ENCODE results near the gene KRTAP16-1. TPM values are rescaled to one million over a fixed set of nuclear protein-coding genes. Genes with fewer than 3 reads are reported as not detected.

KRTAP16-1 gene
- total RNA-seq, 1 donor from 2014 or later: not detected

DNA sequence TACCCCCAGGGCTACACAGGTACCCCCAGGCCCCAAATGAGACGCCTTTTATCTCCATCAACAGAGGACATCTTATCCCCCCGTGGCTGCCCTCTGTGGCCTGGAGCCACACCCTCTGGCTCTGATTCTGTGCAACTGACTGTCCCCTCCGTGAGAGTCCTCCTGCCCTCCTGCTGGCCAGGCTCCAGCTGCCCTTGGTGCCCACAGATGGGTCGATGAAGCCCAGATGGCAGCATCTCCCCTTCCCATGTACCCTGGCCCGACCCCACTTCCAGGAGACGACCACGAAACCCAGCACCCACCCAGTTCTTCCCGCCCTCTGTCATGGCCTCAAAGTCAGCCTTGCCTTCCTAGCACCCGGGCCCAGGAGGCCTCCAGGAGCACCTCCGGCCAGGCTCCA, 16.0 kb upstream of the KRTAP16-1 start:
- no peak for DNase-seq (ENCODE audit: low read depth, low spot score)
- H3K4me3 Mint-ChIP-seq: no peak overlapping the region
- TF ChIP-seq, protein P1, sequence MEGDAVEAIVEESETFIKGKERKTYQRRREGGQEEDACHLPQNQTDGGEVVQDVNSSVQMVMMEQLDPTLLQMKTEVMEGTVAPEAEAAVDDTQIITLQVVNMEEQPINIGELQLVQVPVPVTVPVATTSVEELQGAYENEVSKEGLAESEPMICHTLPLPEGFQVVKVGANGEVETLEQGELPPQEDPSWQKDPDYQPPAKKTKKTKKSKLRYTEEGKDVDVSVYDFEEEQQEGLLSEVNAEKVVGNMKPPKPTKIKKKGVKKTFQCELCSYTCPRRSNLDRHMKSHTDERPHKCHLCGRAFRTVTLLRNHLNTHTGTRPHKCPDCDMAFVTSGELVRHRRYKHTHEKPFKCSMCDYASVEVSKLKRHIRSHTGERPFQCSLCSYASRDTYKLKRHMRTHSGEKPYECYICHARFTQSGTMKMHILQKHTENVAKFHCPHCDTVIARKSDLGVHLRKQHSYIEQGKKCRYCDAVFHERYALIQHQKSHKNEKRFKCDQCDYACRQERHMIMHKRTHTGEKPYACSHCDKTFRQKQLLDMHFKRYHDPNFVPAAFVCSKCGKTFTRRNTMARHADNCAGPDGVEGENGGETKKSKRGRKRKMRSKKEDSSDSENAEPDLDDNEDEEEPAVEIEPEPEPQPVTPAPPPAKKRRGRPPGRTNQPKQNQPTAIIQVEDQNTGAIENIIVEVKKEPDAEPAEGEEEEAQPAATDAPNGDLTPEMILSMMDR (conservative IDR thresholded peaks at IDR 0.05): no peak
- peaks cover 5% of the 10 kb centered on the region for H3K4me1 Mint-ChIP-seq
- H3K27me3 Mint-ChIP-seq (ENCODE audit: low read depth): no peaks in the 10 kb centered on the region
- H3K9me3 Mint-ChIP-seq: peaks cover 2% of the 10 kb centered on the region
- no peak overlapping the region for H3K27ac Mint-ChIP-seq (ENCODE audit: unreplicated experiment)
- no peaks in the 10 kb centered on the region for H3K36me3 Mint-ChIP-seq (ENCODE audit: low read depth)

DNA sequence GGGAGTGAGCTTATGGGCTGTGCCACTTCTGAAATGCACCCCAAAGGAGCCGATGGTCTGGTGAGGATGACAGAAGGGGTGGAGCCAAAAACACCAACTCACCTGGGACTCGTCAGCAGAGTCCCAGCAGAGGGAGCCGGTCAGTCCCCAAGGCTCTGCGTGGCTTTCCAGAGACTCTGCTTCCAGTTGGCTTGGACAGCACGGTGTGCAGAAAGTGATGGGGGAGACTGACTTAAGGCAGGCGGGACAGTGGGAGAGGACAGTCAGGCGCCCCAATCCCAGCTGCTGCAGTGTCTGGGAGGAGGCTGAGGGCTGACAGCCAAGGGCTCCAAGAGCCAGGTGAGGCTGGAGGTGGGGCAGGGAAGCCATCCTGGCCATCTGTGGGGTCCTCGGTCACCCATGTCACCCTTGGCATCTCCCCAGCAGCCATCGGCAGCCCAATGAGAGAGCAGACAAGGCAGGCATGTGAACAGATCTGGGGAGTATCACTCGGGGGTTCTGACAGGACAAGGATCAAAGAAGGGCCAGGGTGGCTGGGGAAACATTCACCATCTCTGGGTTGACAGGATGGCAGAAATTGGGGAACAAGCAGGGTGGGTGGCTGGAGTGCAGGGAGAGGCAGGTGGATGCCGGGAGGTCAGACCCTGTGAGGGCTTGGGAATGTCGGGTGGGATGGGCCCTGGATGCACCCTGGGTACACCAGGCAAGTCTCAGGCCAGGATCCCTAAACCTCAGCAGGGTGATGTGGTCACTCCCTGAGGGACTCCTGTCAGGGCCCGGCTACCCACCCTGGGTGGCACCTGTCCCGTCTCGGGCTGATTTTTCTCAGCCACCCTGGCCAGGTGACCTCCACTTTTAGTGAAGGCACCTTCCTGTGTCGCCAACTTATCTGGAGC, 15.3 kb upstream of the KRTAP16-1 start:
- Mint-ChIP-seq H3K4me3 (no peak overlapping the region), H3K27me3 (ENCODE audit: low read depth) (no peaks in the 10 kb centered on the region), H3K36me3 (ENCODE audit: low read depth) (no peaks in the 10 kb centered on the region), H3K9me3 (peaks cover 6% of the 10 kb centered on the region), H3K4me1 (peaks cover 5% of the 10 kb centered on the region), H3K27ac (ENCODE audit: unreplicated experiment) (no peak overlapping the region)
- TF ChIP-seq, protein P1 (conservative IDR thresholded peaks at IDR 0.05): no peak
- DNase-seq (ENCODE audit: low read depth, low spot score): no peak

DNA sequence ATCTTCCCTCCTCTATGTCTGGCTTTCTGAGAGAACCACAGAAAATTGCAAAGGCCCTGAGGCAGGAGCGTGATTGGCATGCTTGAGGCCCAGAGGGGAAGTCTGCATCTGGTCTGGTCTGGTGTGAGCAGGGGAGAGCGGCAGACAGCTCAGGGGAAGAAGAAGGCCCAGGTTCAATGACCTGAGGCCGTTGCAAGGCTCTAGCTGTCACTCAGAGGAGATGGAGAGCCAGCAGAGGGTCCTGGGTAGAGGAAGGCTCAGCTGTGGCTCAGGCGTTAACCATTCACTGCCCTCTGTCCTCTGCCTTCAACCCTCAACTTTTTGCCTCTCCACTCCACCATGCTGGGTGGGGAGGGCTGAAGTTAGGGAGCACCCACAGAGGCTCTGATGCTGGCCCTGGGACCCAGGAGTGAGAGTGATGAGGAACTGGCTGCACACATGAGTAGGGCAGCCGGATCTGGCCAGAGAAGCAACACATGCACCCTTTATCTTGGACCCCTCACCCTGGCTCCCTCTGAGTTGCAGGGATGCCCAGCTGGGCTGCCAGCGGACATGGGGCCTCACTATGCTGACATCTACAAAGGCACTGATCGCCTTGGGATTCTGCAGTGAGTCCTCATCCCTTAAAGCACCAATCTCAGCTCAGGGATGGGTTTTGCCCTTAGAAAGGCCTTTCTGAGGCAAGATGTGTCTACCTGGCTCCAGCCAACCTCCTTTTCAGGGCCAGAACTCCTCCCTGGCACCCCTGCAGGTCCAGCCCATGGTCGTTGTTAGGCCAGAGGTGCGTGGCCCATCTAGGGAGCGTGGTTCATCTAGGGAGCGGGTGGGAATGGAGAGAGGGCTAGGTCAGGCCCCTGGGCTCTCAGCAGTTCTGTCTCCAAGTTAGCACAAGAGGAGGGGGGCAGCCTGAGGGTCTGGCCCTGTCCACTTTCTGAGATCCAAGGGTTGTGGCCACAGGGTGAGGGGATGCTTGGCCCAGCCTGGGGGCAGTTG, 14.1 kb upstream of the KRTAP16-1 start:
- Mint-ChIP-seq H3K36me3 (ENCODE audit: low read depth) (no peaks in the 10 kb centered on the region), H3K9me3 (peaks cover 6% of the 10 kb centered on the region), H3K4me1 (peaks cover 5% of the 10 kb centered on the region), H3K27ac (ENCODE audit: unreplicated experiment) (peak overlapping the region; percentile 35), H3K27me3 (ENCODE audit: low read depth) (no peaks in the 10 kb centered on the region), H3K4me3 (no peak overlapping the region)
- TF ChIP-seq, protein P1 (conservative IDR thresholded peaks at IDR 0.05): no peak
- DNase-seq (ENCODE audit: low read depth, low spot score): no peak

DNA sequence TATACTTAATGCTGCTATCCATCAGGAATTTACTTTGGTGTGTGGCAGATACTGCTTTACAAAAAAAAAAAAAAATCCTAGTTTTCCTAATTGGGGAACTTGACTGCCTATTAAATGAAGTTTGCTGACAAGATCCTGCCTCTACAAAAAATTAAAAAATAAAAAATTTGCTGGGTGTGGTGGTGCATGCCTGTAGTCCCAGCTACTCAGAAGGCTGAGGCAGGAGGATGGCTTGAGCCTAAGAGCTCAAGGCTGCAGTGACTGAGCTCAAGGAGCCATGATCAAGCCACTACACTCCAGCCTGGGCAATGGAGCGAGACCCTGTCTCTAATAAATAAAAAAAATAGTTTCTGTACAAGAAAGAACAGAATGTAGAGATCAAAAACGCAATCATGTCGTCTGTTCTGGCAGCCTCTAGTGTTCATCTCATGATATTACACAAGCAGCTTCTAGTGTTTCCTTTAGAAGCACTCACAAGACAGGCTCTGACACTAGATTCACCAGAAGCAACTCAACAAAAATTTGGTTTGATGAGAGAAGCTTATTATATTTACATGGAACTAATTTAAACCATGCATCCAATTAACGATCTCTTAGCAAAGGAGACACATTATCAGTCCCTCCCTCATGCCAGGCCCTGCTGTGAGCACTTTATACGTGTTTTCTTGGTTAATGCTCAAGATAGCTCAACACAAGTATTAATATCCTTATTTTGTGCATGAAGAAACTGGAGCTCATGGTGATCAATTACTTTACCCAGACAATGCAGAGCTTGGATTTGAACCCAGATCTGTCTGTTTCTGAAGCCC, 13.2 kb upstream of the KRTAP16-1 start:
- no peak for DNase-seq (ENCODE audit: low read depth, low spot score)

More for the DNA sequence above, 13.2 kb upstream of the KRTAP16-1 start:
- no peaks in the 10 kb centered on the region for H3K36me3 Mint-ChIP-seq (ENCODE audit: low read depth)
- TF ChIP-seq, protein P1 (conservative IDR thresholded peaks at IDR 0.05): peak; percentile 80
- peaks cover 5% of the 10 kb centered on the region for H3K4me1 Mint-ChIP-seq
- peaks cover 6% of the 10 kb centered on the region for H3K9me3 Mint-ChIP-seq
- no peak overlapping the region for H3K27ac Mint-ChIP-seq (ENCODE audit: unreplicated experiment)
- H3K27me3 Mint-ChIP-seq (ENCODE audit: low read depth): no peaks in the 10 kb centered on the region
- H3K4me3 Mint-ChIP-seq: no peak overlapping the region

Data from neural crest cell (in vitro differentiated cells).